ENCODE measurements around the gene WFDC10B.
"Not testable (repeated sequence)": the region's sequence is repeated elsewhere in the genome, so short reads cannot be mapped to it uniquely, and the experiment has no call there.

WFDC10B gene

DNA sequence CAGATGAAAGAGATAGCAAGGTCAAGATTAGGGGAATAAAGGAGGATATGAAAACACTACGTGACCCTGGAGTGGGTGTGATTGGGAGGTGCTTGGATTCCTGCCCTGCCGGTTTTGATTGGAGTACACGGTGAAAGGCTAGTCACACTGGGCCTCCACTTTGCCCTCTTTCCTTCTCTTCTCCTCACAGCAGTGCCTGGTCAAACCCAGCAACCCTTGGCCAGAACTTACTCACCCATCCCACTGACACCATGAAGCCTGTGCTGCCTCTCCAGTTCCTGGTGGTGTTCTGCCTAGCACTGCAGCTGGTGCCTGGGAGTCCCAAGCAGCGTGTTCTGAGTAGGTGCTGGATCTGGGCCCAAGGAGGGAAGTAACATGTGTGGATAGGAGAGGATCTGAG lies 2.9 kb downstream of the WFDC10B start, which contains the start of gene WFDC13:
Gene WFDC13, plus strand, starts transcription at position 166 of the 400 bp plus-strand sequence. Its CDS starts 86 bp downstream, at position 252.
- TF ChIP-seq, protein P1, sequence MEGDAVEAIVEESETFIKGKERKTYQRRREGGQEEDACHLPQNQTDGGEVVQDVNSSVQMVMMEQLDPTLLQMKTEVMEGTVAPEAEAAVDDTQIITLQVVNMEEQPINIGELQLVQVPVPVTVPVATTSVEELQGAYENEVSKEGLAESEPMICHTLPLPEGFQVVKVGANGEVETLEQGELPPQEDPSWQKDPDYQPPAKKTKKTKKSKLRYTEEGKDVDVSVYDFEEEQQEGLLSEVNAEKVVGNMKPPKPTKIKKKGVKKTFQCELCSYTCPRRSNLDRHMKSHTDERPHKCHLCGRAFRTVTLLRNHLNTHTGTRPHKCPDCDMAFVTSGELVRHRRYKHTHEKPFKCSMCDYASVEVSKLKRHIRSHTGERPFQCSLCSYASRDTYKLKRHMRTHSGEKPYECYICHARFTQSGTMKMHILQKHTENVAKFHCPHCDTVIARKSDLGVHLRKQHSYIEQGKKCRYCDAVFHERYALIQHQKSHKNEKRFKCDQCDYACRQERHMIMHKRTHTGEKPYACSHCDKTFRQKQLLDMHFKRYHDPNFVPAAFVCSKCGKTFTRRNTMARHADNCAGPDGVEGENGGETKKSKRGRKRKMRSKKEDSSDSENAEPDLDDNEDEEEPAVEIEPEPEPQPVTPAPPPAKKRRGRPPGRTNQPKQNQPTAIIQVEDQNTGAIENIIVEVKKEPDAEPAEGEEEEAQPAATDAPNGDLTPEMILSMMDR (IDR thresholded peaks at IDR 0.05; ENCODE audit: insufficient read depth, low read length, poor library complexity, severe bottlenecking) = no peak
- H3K27me3 ChIP-seq (replicated peaks; ENCODE audit: control insufficient read depth, insufficient read depth, low read length) = no peaks in the 10 kb centered on the region; the same call in 1 of the 2 replicates
- H3K4me3 ChIP-seq (replicated peaks; ENCODE audit: low read depth, low read length) = no peak within 1 kb of the TSS
- no peak for DNase-seq (ENCODE audit: extremely low read depth, insufficient read length)
- no peaks in the 10 kb centered on the region for H3K36me3 ChIP-seq (ENCODE audit: control insufficient read depth, insufficient read depth, low read length)

GRCh38 chr20:45701104-45701503 lies 3.7 kb downstream of the WFDC10B start:
- TF ChIP-seq, protein P1 (IDR thresholded peaks at IDR 0.05; ENCODE audit: insufficient read depth, low read length, poor library complexity, severe bottlenecking) = no peak
- Histone ChIP-seq H3K4me3 (replicated peaks; ENCODE audit: low read depth, low read length) (no peak overlapping the region), H3K36me3 (ENCODE audit: control insufficient read depth, insufficient read depth, low read length) (no peaks in the 10 kb centered on the region), H3K27me3 (replicated peaks; ENCODE audit: control insufficient read depth, insufficient read depth, low read length) (no peaks in the 10 kb centered on the region; the same call in 1 of the 2 replicates)
- peak; percentile 13 for DNase-seq (ENCODE audit: extremely low read depth, insufficient read length)

DNA sequence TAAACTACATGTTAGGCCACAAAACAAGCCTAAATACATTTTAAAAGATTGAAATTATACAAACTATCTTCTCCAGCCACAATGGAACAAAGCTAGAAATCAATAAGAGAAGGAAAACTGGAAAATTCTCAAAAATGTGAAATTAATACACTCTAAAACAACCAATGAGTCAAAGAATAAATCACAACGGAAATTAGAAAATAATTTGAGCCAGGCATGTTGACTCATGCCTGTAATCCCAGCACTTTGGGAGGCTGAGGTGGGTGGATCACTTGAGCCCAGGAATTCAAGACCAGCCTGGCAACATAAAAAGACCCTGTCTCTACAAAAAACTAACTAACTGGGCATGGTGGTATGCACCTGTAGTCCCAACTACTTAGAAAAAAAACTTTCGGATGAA lies 9.3 kb downstream of the WFDC10B start:
- Histone ChIP-seq H3K36me3 (ENCODE audit: control insufficient read depth, insufficient read depth, low read length) (no peaks in the 10 kb centered on the region), H3K27me3 (replicated peaks; ENCODE audit: control insufficient read depth, insufficient read depth, low read length) (no peaks in the 10 kb centered on the region), H3K4me3 (replicated peaks; ENCODE audit: low read depth, low read length) (no peak overlapping the region)
- no peak for DNase-seq (ENCODE audit: extremely low read depth, insufficient read length)
- TF ChIP-seq, protein P1 (IDR thresholded peaks at IDR 0.05; ENCODE audit: insufficient read depth, low read length, poor library complexity, severe bottlenecking) = no peak

DNA sequence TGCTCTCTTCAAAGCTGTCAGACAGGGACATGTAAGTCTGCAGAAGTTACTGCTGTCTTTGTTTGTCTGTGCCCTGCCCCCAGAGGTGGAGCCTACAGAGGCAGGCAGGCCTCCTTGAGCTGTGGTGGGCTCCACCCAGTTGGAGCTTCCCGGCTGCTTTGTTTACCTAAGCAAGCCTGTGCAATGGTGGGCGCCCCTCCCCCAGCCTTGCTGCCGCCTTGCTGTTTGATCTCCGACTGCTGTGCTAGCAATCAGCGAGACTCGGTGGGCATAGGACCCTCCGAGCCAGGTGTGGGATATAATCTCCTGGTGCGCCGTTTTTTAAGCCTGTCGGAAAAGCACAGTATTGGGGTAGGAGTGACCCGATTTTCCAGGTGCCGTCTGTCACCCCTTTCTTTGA lies 11.5 kb downstream of the WFDC10B start:
- not testable (repeated sequence) for H3K36me3 ChIP-seq (ENCODE audit: control insufficient read depth, insufficient read depth, low read length); DNase-seq (ENCODE audit: extremely low read depth, insufficient read length); H3K27me3 ChIP-seq (replicated peaks; ENCODE audit: control insufficient read depth, insufficient read depth, low read length); H3K4me3 ChIP-seq (replicated peaks; ENCODE audit: low read depth, low read length)

DNA sequence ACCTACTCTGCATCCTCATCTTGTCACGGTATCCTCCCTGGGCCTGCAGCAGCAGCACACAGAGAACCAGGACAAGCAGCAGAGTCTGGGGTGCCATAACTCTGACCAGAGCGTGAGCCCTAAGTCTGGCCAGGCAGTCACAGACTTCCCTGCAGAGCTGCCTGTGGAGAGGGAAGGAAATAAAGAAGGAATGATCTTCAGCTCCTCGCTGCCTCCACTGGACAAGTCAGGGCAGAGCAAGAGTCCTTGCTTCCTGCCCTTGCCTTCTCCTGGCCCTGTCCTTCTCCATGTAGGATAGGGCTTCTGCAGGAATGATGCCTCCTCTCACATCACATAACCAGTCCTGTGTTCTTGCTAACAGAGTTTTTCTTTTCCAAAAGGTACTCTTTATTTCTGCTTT lies 18.9 kb downstream of the WFDC10B start:
- no peak for DNase-seq (ENCODE audit: extremely low read depth, insufficient read length)
- TF ChIP-seq, protein P1 (IDR thresholded peaks at IDR 0.05; ENCODE audit: insufficient read depth, low read length, poor library complexity, severe bottlenecking) = no peak
- Histone ChIP-seq H3K36me3 (ENCODE audit: control insufficient read depth, insufficient read depth, low read length) (no peaks in the 10 kb centered on the region), H3K4me3 (replicated peaks; ENCODE audit: low read depth, low read length) (no peak overlapping the region), H3K27me3 (replicated peaks; ENCODE audit: control insufficient read depth, insufficient read depth, low read length) (no peaks in the 10 kb centered on the region)

DNA sequence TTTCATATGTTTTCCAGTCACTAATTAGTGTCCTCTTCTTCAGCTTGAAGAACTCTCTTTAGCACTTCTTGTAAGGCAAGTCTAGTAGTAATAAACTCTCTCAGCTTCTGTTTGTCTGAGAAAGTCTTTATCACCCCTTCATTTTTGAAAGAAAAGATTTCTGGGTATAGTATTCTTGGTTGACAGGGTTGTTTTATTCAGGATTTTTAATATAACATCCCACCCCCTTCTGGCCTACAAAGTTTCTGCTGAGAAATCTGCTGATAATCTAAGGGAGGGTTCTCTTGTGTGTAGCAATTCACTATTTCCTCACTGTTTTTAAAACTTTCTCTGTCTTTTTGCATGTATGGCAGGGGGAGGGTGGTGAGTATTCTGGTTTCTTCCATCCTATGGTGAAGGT lies 25.2 kb downstream of the WFDC10B start:
- Histone ChIP-seq H3K36me3 (ENCODE audit: control insufficient read depth, insufficient read depth, low read length) (no peaks in the 10 kb centered on the region), H3K27me3 (replicated peaks; ENCODE audit: control insufficient read depth, insufficient read depth, low read length) (no peaks in the 10 kb centered on the region), H3K4me3 (replicated peaks; ENCODE audit: low read depth, low read length) (no peak overlapping the region)
- DNase-seq (ENCODE audit: extremely low read depth, insufficient read length) = no peak
- TF ChIP-seq, protein P1 (IDR thresholded peaks at IDR 0.05; ENCODE audit: insufficient read depth, low read length, poor library complexity, severe bottlenecking) = no peak

Measured in GM06990 (cell line).